ENCODE results near the gene IGSF9B. TPM values are rescaled to one million over a fixed set of nuclear protein-coding genes. Genes with fewer than 3 reads are reported as not detected.

The IGSF9B gene
- polyA plus RNA-seq, 1 donor (not counting 4 experiments of a cell fraction or from before 2014, with no cell fraction given): 0.66 TPM

- Histone ChIP-seq H3K4me3 (ENCODE audit: control insufficient read depth in 2 of 3, extremely low read depth in 1 of 3, insufficient read depth in 2 of 3, low read depth in 1 of 3, low read length in 3 of 3) (no peak overlapping the region), H3K9ac (ENCODE audit: control insufficient read depth, extremely low read depth, insufficient read depth, low read length) (no peak overlapping the region), H3K36me3 (ENCODE audit: control insufficient read depth in 2 of 2, extremely low read depth in 1 of 2, insufficient read depth in 2 of 2, low read length in 2 of 2) (no peaks in the 10 kb centered on the region), H3K4me1 (ENCODE audit: control insufficient read depth, extremely low read depth, insufficient read depth, low read length) (no peaks in the 10 kb centered on the region), H3K27ac (ENCODE audit: control insufficient read depth, insufficient read depth, low read length) (no peak overlapping the region), H4K20me1 (ENCODE audit: control insufficient read depth, extremely low read depth, insufficient read depth, low read length) (no peaks in the 10 kb centered on the region), H3K27me3 (ENCODE audit: control insufficient read depth, extremely low read depth, insufficient read depth, low read length) (no peaks in the 10 kb centered on the region), H3K4me2 (ENCODE audit: control insufficient read depth, extremely low read depth, insufficient read depth, low read depth, low read length) (no peak overlapping the region), H3K9me3 (ENCODE audit: control insufficient read depth, low read depth, low read length) (no peaks in the 10 kb centered on the region), H2AFZ (ENCODE audit: control insufficient read depth, low read length) (no peak overlapping the region), H3K9me1 (ENCODE audit: control insufficient read depth, extremely low read depth, insufficient read depth, low read length) (no peaks in the 10 kb centered on the region), H3K79me2 (ENCODE audit: control insufficient read depth, insufficient read depth, low read length) (no peaks in the 10 kb centered on the region)
- FAIRE-seq (no peak), DNase-seq (ENCODE audit: low read depth, low spot score) (no peak)
- TF ChIP-seq CTCF (optimal IDR thresholded peaks at IDR 0.05 in 1 of 3, IDR thresholded peaks at IDR 0.05 in 1 of 3, conservative IDR thresholded peaks at IDR 0.05 in 1 of 3; ENCODE audit: extremely low read depth in 1 of 3, insufficient read depth in 2 of 3, low read length in 3 of 3): no peak
- dilution Hi-C loops (cut with MboI; ENCODE audit: extremely low pct_ligation_motif_present, low sequenced_read_pairs): no loop called here
Observed at GRCh38 chr11:133892126-133892525, 64.6 kb downstream of the IGSF9B start.

GRCh38 chr11:133889893-133890292 lies 66.9 kb downstream of the IGSF9B start:
- H3K9me3 ChIP-seq (ENCODE audit: control insufficient read depth, low read depth, low read length): no peaks in the 10 kb centered on the region
- dilution Hi-C loops (cut with MboI; ENCODE audit: extremely low pct_ligation_motif_present, low sequenced_read_pairs): no loop called here

More at GRCh38 chr11:133889893-133890292, 66.9 kb downstream of the IGSF9B start:
- H3K4me1 ChIP-seq (ENCODE audit: control insufficient read depth, extremely low read depth, insufficient read depth, low read length): no peaks in the 10 kb centered on the region
- H3K79me2 ChIP-seq (ENCODE audit: control insufficient read depth, insufficient read depth, low read length): no peaks in the 10 kb centered on the region
- H3K4me2 ChIP-seq (ENCODE audit: control insufficient read depth, extremely low read depth, insufficient read depth, low read depth, low read length): no peak overlapping the region
- no peaks in the 10 kb centered on the region for H4K20me1 ChIP-seq (ENCODE audit: control insufficient read depth, extremely low read depth, insufficient read depth, low read length)
- H3K36me3 ChIP-seq (ENCODE audit: control insufficient read depth in 2 of 2, extremely low read depth in 1 of 2, insufficient read depth in 2 of 2, low read length in 2 of 2): no peaks in the 10 kb centered on the region
- no peak overlapping the region for H3K9ac ChIP-seq (ENCODE audit: control insufficient read depth, extremely low read depth, insufficient read depth, low read length)
- H3K9me1 ChIP-seq (ENCODE audit: control insufficient read depth, extremely low read depth, insufficient read depth, low read length): no peaks in the 10 kb centered on the region
- H3K27me3 ChIP-seq (ENCODE audit: control insufficient read depth, extremely low read depth, insufficient read depth, low read length): no peaks in the 10 kb centered on the region
- no peak for FAIRE-seq
- TF ChIP-seq EZH2 (IDR thresholded peaks at IDR 0.05; ENCODE audit: low read length) (no peak), CTCF (optimal IDR thresholded peaks at IDR 0.05 in 1 of 3, IDR thresholded peaks at IDR 0.05 in 1 of 3, conservative IDR thresholded peaks at IDR 0.05 in 1 of 3; ENCODE audit: extremely low read depth in 1 of 3, insufficient read depth in 2 of 3, low read length in 3 of 3) (no peak)
- H3K27ac ChIP-seq (ENCODE audit: control insufficient read depth, insufficient read depth, low read length): no peak overlapping the region
- no peak overlapping the region for H2AFZ ChIP-seq (ENCODE audit: control insufficient read depth, low read length)
- DNase-seq (ENCODE audit: low read depth, low spot score): no peak
- H3K4me3 ChIP-seq (ENCODE audit: control insufficient read depth in 2 of 3, extremely low read depth in 1 of 3, insufficient read depth in 2 of 3, low read depth in 1 of 3, low read length in 3 of 3): no peak overlapping the region

Measured in keratinocyte (primary cell).